ENCODE results near the gene KDM4B.

Gene KDM4B

GRCh38 chr19:5120321-5120720, 151.4 kb downstream of the KDM4B start:
- DNase-seq (ENCODE audit: low spot score) (no peak), FAIRE-seq (no peak)

- no peak for FAIRE-seq
- no peak for DNase-seq (ENCODE audit: low spot score)
Observed at GRCh38 chr19:5120833-5121232, 151.9 kb downstream of the KDM4B start.

GRCh38 chr19:5121266-5122120, 152.6 kb downstream of the KDM4B start:
- DNase-seq (ENCODE audit: low spot score) (no peak), FAIRE-seq (no peak)

DNA sequence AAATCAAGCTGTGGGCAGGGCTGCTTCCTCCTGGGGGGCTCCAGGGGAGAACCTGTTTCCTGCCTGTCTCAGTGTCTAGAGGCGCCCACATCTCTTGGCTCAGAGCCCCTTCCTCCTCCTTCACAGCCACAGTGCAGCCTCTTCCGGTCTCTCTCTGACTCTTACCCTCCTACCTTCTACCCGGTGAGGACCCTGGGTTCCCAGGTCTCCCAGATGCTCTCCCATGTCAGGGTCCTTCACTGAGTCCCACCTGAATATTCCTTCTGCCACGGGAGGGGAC, 153.1 kb downstream of the KDM4B start:
- DNase-seq (ENCODE audit: low spot score) (no peak), FAIRE-seq (no peak)

GRCh38 chr19:5122671-5123409, 153.9 kb downstream of the KDM4B start:
- no peak for DNase-seq (ENCODE audit: low spot score)
- no peak for FAIRE-seq

DNA sequence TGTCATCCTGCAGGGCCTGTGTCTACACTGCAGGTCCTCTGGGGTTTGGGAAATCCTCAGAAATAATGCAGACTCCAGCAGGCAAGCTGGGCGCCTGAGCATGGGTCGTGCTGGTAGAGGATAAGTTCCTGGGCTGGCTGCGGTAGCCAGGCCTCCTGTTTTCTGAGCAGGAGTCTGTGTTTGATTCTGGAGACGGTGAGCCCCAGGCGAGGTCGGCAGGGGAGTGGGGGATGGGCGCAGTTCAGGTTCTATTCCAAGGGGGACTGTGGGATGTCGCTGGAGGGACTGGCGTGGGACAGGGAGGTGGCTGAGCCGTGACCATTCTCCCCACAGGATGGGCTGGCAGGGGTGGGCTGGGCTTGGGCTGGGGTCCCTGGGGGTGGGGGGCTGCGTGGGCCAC, 154.7 kb downstream of the KDM4B start:
- no peak for FAIRE-seq
- no peak for DNase-seq (ENCODE audit: low spot score)

GRCh38 chr19:5124111-5124855, 155.4 kb downstream of the KDM4B start:
- DNase-seq (ENCODE audit: low spot score) (no peak), FAIRE-seq (no peak)

DNA sequence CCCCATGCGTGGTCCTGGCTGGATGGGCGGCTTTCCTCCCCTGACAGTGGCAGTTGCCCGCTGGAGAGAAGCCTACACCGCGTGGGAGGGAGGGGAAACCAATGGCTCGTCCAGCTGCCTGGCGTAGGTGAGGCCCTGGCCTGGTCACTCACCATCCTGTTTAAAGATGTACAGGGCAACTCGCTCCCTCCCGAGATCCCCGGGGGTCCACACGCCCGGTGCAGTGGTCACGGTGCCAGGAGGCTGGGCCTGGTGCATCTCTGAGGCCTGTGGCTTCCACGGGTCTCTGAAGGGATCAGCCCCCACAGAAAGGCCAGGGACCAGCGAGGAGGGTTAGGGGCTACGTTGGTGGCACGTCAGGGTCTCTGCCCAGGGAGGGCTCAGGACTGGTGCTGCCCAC, 156.5 kb downstream of the KDM4B start:
- FAIRE-seq = no peak
- no peak for DNase-seq (ENCODE audit: low spot score)

- DNase-seq (ENCODE audit: low spot score) (no peak), FAIRE-seq (no peak)
Observed at GRCh38 chr19:5125797-5126497, 157.0 kb downstream of the KDM4B start.

DNA sequence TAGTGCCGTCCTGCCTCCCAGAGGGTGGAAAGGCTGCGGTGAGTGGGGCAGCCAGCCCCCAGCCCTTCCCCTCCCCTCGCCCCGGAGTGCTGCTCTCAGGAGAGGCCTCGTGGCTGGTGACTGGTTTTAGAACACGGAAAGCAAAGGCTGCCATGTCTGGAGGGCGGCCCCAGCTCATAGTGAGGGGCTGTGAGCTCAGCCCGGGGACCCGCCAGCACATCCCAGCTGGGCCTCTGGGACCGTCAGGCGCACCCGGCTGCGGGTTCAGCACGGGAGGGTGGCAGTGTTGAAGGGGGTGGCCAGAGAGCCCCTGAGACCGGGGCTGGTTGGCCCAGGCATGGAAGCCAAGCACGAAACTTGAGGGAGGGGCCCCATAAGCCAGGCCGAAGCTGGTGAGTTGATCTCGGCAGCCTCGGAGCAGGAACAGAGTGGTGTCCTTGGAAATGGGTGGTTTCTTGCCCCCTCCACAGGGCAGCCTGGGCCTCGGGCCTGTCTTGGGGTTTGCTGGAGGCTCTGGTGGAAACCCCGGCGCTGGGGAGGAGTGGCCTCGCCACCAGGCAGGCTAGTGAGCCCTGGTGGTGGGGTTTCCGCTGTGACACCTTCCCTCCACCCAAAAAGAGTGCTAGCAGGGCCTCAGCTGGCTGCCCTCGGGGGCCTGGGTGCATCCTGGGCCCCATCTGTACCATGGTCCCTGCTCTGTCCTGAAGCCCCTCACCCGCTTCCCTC, 157.7 kb downstream of the KDM4B start:
- no peak for FAIRE-seq
- DNase-seq (ENCODE audit: low spot score) = no peak

GRCh38 chr19:5127717-5128116, 158.8 kb downstream of the KDM4B start:
- no peak for DNase-seq (ENCODE audit: low spot score)
- FAIRE-seq = no peak

DNA sequence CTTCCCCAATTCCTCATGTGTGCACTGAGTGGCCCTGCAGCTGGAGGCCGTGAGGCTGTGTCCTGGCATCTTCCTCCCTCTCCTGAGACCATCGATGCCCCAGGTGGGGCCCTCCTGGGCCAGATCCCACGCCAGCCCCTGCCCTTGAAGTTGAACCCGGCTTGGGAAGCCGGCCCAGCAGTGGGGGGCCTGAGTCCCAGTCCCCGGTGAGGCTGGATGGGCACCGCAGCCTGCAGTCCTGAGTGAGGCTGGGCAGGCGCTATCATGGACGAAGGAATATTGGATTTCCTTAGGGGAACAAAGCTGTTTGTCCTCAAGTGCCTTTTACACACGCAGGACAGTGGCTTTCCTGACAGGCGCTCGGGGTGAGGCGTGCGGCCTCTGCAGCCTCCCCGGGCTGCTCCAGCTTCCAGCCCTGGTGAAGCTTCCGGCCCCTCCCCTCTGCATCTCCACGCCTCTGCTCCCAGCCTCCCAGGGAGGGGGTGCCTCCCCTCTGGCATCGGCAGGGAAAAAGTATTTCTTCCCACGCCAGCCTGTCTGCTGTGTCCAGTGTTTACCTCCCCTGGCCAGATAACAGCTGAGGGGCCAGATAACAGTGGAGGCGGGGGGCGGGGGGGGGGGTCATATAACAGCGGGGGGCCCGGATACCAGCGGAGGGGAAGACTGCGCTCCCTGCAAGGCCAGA, 159.5 kb downstream of the KDM4B start:
- DNase-seq (ENCODE audit: low spot score) = no peak
- FAIRE-seq = no peak

DNA sequence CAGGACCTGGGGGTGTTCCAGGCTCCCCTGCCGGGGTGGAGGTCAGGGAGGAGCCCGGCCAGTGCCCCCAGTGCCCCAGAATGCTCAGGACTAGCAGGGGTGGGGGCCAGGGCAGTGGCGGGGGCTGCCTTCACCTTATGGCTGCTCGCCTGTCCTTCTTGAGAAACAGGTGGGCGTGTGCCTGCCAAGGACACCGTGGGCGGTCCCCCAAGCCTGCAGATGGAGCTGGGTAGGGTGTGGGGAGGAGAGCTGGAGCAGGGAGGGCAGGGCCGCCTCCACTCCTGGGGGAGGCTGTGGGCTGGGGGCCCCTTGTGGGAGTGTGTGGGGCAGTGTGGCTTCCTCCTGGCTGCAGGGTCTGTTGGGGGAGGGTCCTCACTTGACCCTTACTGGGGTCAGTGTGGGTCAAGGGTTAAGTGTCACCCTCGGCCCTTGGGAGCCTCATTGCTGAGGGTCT, 160.1 kb downstream of the KDM4B start:
- DNase-seq (ENCODE audit: low spot score) (no peak), FAIRE-seq (no peak)

DNA sequence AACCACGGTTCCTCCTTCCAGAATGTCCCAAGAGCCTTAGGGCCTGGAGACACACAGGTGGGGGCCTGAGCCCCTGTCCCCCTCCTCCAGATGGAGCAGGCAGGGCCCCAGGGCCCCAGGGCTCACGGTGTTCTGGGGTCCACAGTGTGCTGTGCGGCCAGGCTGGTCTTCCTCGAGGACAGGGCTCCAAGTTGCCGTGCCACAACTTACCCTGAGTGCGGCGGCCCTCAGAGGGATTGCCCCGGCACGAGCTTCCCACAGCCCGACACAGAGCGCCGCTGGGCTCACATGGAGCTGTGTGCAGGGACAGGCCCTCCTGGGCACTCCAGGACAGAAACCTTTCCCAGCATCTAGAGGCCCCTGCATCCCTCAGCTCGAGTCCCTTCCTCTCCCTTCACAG, 160.8 kb downstream of the KDM4B start:
- no peak for FAIRE-seq
- DNase-seq (ENCODE audit: low spot score) = no peak

GRCh38 chr19:5130371-5131030, 161.6 kb downstream of the KDM4B start:
- DNase-seq (ENCODE audit: low spot score) (no peak), FAIRE-seq (no peak)

GRCh38 chr19:5131031-5131505, 162.2 kb downstream of the KDM4B start:
- FAIRE-seq (no peak), DNase-seq (ENCODE audit: low spot score) (no peak)

- FAIRE-seq (no peak), DNase-seq (ENCODE audit: low spot score) (no peak)
Observed at GRCh38 chr19:5131506-5132205, 162.7 kb downstream of the KDM4B start.

GRCh38 chr19:5132206-5132560, 163.3 kb downstream of the KDM4B start:
- FAIRE-seq (no peak), DNase-seq (ENCODE audit: low spot score) (no peak)

Data from urothelium cell line (cell line).